ENCODE results near the gene HMCES.
"Not testable (repeated sequence)": the region's sequence is repeated elsewhere in the genome, so short reads cannot be mapped to it uniquely, and the experiment has no call there.

The HMCES gene

GRCh38 chr3:129259612-129260477 lies 18.8 kb upstream of the HMCES start:
- no peak for DNase-seq

- no peak for DNase-seq
These were observed 18.1 kb upstream of the HMCES start for GRCh38 chr3:129260606-129261005.

GRCh38 chr3:129261894-129262293 lies 16.8 kb upstream of the HMCES start:
- DNase-seq: no peak

- DNase-seq: no peak
These were observed 15.3 kb upstream of the HMCES start for GRCh38 chr3:129263161-129263910.

- not testable (repeated sequence) for DNase-seq
These were observed 13.7 kb upstream of the HMCES start for GRCh38 chr3:129264994-129265393.

GRCh38 chr3:129266651-129267050 lies 12.0 kb upstream of the HMCES start:
- DNase-seq: no peak

GRCh38 chr3:129268396-129268795 lies 10.3 kb upstream of the HMCES start:
- DNase-seq: no peak

- DNase-seq: no peak
These were observed 7.0 kb upstream of the HMCES start for GRCh38 chr3:129271674-129272073.

- DNase-seq: peak; percentile 47
These were observed 2.3 kb upstream of the HMCES start for GRCh38 chr3:129276385-129276784.

GRCh38 chr3:129277829-129278271 lies 820 bp upstream of the HMCES start:
- DNase-seq: peak; percentile 57

- DNase-seq: no peak
These were observed 566 bp downstream of the HMCES start for GRCh38 chr3:129278966-129279906.

- no peak for DNase-seq
These were observed 1.5 kb downstream of the HMCES start for GRCh38 chr3:129280183-129280582.

GRCh38 chr3:129281726-129282125 lies 3.1 kb downstream of the HMCES start:
- DNase-seq: no peak

GRCh38 chr3:129282727-129283327 lies 4.2 kb downstream of the HMCES start:
- no peak for DNase-seq

- peak; percentile 60 for DNase-seq
These were observed 7.4 kb downstream of the HMCES start for GRCh38 chr3:129286081-129286480.

GRCh38 chr3:129288446-129288845 lies 9.8 kb downstream of the HMCES start:
- DNase-seq: no peak

GRCh38 chr3:129289201-129289921 lies 10.7 kb downstream of the HMCES start:
- DNase-seq: no peak

GRCh38 chr3:129291236-129291886 lies 12.7 kb downstream of the HMCES start:
- no peak for DNase-seq

- DNase-seq: no peak
These were observed 16.6 kb downstream of the HMCES start for GRCh38 chr3:129295286-129295685.

- DNase-seq: no peak
These were observed 25.7 kb downstream of the HMCES start for GRCh38 chr3:129304146-129304961.

- DNase-seq: no peak
These were observed 26.2 kb downstream of the HMCES start for GRCh38 chr3:129304962-129305222.
